OCI-LY3 (cell line): ENCODE data around the gene SNTG2.

Experiments
- H2AFZ ChIP-seq: fragments of 200-600, 300-600 bp; shearing (Covaris generic); 2 replicates; pipeline ENCODE4 v1.6.0; 2014; ENCODE audit warnings: antibody characterized with exemption, low read depth, low read length
- H3K27ac ChIP-seq: fragments of 200-600, 300-600 bp; sonication (generic); 2 replicates; pipeline ENCODE4 v1.5.1; 2014; ENCODE audit warnings: mild to moderate bottlenecking, low read length, moderate library complexity, mixed read lengths
- H3K27me3 ChIP-seq: fragments of 200-600, 300-600 bp; sonication (generic); 2 replicates; pipeline ENCODE4 v1.6.1; 2014; ENCODE audit warnings: low read depth, low read length, mixed read lengths
- H3K36me3 ChIP-seq: fragments of 200-600, 300-600 bp; sonication (generic); replicated peaks from 2 replicates; pipeline ENCODE3; 2014; ENCODE audit warnings: low read depth, low read length, mixed read lengths
- H3K4me1 ChIP-seq: fragments of 300-600, 200-600 bp; sonication (generic); 2 replicates; pipeline ENCODE4 v1.6.1; 2014; ENCODE audit warnings: low read length, mixed read lengths
- H3K4me2 ChIP-seq: fragments of 200-600, 300-600 bp; sonication (generic); 2 replicates; pipeline ENCODE4 v1.6.1; 2014; ENCODE audit warnings: low read length, mixed read lengths
- H3K4me3 ChIP-seq: fragments of 300-600, 200-600 bp; sonication (generic); 2 replicates; pipeline ENCODE4 v1.5.1; 2014; ENCODE audit warnings: antibody characterized with exemption, mild to moderate bottlenecking, low read length, moderate library complexity
- H3K79me2 ChIP-seq: fragments of 300-600, 200-600 bp; shearing (Covaris generic); 2 replicates; pipeline ENCODE4 v1.6.1; 2014; ENCODE audit warnings: mild to moderate bottlenecking, low read length, mixed read lengths
- H3K9ac ChIP-seq: fragments of 300-600, 200-600 bp; shearing (Covaris generic); 2 replicates; pipeline ENCODE4 v1.6.0; 2014; ENCODE audit warnings: mild to moderate bottlenecking, low read length, moderate library complexity
- H3K9me3 ChIP-seq: fragments of 200-600, 300-600 bp; shearing (Covaris generic); 2 replicates; pipeline ENCODE4 v1.6.1; 2014; ENCODE audit warnings: low read length, mixed read lengths; ENCODE audit not compliant: insufficient read depth
- H4K20me1 ChIP-seq: fragments of 200-600, 300-600 bp; sonication (generic); 2 replicates; pipeline ENCODE4 v1.6.1; 2016; ENCODE audit warnings: low read length, mixed read lengths; ENCODE audit not compliant: insufficient read depth
- CTCF ChIP-seq: fragments of 200-600, 300-600 bp; sonication (generic); IDR thresholded peaks from 2 replicates; pipeline ENCODE4 v1.5.1; 2014; ENCODE audit warnings: antibody characterized with exemption, low read length, low read depth
- EZH2phosphoT487 ChIP-seq: fragments of 200-600 bp; shearing (Covaris generic); IDR thresholded peaks from 2 replicates; pipeline ENCODE4 v1.6.1; 2018; ENCODE audit warnings: antibody characterized with exemption, mixed run types, low read depth

The SNTG2 gene

GRCh38 chr2:1231466-1232063 is 280.9 kb downstream of the SNTG2 start:
- no peak overlapping the region for H3K9ac ChIP-seq
- no peaks in the 10 kb centered on the region for H3K27me3 ChIP-seq
- no peak overlapping the region for H3K27ac ChIP-seq
- H3K4me3 ChIP-seq: no peak overlapping the region
- no peaks in the 10 kb centered on the region for H3K36me3 ChIP-seq
- H3K4me1 ChIP-seq: no peaks in the 10 kb centered on the region
- H2AFZ ChIP-seq: no peak overlapping the region
- H3K4me2 ChIP-seq: no peak overlapping the region
- no peaks in the 10 kb centered on the region for H3K79me2 ChIP-seq
- H4K20me1 ChIP-seq: no peaks in the 10 kb centered on the region
- H3K9me3 ChIP-seq: no peaks in the 10 kb centered on the region
- TF ChIP-seq CTCF (no peak), EZH2phosphoT487 (no peak)

DNA sequence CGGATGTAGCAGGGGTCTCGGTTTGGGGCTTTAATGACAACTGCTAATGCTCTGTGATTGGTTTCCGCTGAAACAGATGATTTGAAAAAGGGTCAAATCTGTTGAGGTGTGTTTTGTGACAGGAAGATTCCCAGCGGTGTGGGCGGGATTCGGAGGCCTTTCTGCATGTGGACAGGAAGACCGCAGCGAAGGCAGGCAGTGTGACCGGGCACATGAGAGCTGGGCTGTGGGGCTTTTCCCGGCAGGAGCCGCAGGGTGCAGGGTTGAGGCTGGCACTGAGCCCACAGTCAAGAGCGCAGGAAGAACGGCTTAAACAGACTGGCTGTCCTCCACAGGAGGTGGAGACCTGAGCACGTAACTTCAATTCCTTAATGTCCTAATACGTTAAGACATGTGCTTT is 282.6 kb downstream of the SNTG2 start:
- H3K27me3 ChIP-seq: no peaks in the 10 kb centered on the region
- H3K9me3 ChIP-seq: no peaks in the 10 kb centered on the region
- H3K79me2 ChIP-seq: no peaks in the 10 kb centered on the region
- H4K20me1 ChIP-seq: no peaks in the 10 kb centered on the region
- H3K4me3 ChIP-seq: no peak overlapping the region
- no peaks in the 10 kb centered on the region for H3K36me3 ChIP-seq
- no peak for TF ChIP-seq EZH2phosphoT487
- no peak for TF ChIP-seq CTCF
- H3K4me1 ChIP-seq: no peaks in the 10 kb centered on the region
- H3K27ac ChIP-seq: no peak overlapping the region
- H3K4me2 ChIP-seq: no peak overlapping the region
- H2AFZ ChIP-seq: no peak overlapping the region
- no peak overlapping the region for H3K9ac ChIP-seq

DNA sequence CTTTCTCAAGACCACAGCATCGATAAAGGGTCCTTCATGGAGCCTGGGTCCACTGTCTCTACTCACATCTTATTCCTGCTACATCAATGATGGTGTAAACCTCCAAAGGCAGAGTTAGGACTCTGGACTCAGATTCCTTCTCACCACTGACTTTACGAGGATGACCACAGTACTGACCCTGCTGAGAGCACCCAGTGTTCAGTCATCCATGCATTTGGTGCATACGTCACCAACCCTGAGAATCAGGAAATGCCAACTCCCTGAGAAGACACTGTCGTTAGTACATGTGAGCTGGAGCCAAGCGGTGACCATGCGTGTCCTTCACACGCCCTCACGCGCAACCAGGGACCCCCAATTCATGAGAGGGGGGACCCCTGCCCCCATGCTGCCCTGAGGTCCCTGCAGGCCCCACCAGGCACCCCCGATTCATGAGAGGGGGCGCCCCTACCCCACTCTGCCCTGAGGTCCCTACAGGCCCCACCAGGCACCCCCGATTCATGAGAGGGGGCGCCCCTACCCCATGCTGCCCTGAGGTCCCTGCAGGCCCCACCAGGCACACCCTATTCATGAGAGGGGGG is 284.2 kb downstream of the SNTG2 start:
- Histone ChIP-seq H4K20me1 (no peaks in the 10 kb centered on the region), H3K9ac (no peak overlapping the region), H3K79me2 (no peaks in the 10 kb centered on the region), H3K4me2 (no peak overlapping the region), H3K9me3 (no peaks in the 10 kb centered on the region), H3K36me3 (no peaks in the 10 kb centered on the region), H3K27me3 (no peaks in the 10 kb centered on the region), H3K27ac (no peak overlapping the region), H2AFZ (no peak overlapping the region), H3K4me3 (no peak overlapping the region), H3K4me1 (no peaks in the 10 kb centered on the region)
- TF ChIP-seq EZH2phosphoT487 (no peak), CTCF (no peak)

DNA sequence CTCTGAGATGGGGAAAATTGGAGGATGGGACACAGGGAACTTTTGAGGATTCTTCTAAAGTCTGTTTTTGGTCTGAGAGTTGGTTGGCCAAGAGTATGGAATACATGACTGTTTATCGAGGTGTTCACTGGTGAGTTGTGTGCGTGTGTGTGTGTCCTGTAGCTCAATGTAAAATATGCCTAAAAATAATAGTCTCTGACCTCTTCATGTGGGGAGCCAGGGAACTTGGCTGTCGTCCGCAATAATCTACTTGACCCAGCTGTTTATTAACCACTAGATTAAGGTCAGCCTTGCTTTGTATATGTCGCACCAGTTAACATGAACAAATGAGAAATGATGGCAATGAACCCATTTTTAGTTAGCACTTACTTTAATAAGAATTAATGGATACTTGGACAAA is 285.2 kb downstream of the SNTG2 start:
- H3K4me2 ChIP-seq: no peak overlapping the region
- no peak overlapping the region for H2AFZ ChIP-seq
- no peaks in the 10 kb centered on the region for H4K20me1 ChIP-seq
- H3K9me3 ChIP-seq: no peaks in the 10 kb centered on the region
- H3K27ac ChIP-seq: no peak overlapping the region
- H3K27me3 ChIP-seq: no peaks in the 10 kb centered on the region
- H3K4me1 ChIP-seq: no peaks in the 10 kb centered on the region
- no peaks in the 10 kb centered on the region for H3K79me2 ChIP-seq
- H3K9ac ChIP-seq: no peak overlapping the region
- no peak for TF ChIP-seq EZH2phosphoT487
- no peak for TF ChIP-seq CTCF
- H3K36me3 ChIP-seq: no peaks in the 10 kb centered on the region
- H3K4me3 ChIP-seq: no peak overlapping the region
